HG03575 (cell line): ENCODE data around the gene ROCK2.

Experiments
- ATAC-seq: cut with Tn5 transposase; IDR thresholded peaks from one replicate; pipeline ENCODE4 v1.9.1; 2021; ENCODE audit not compliant: unreplicated experiment, insufficient number of reproducible peaks, low FRiP score; ENCODE audit errors: extremely low read depth

Gene ROCK2

GRCh38 chr2:11370377-11371091, 26.1 kb upstream of the ROCK2 start:
- ATAC-seq, result no peak

DNA sequence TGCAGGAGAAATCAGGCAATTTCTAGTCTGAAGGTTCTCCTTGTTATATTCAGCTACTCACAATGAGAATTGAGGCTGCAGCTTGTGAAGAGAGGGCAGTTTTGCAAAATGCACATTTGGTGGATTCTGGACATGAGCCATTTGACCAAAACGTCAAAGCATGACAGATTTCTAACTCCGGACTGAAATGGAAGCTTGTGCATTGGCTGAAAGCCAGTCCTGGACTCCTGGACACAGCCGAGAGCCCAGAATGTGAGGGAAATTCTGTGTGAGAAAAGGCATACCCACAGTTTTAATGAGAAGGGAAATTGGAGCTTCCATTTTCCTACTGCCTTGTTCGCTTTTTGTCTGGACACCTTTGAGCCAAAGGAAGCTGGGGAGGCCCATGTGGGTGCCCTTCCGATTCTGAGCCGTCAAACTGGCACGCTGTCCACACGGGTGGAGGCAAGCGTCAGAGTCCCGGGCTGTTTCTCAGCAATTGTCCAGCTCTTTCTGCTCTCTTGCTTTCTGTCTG, 23.7 kb upstream of the ROCK2 start:
- no peak for ATAC-seq

DNA sequence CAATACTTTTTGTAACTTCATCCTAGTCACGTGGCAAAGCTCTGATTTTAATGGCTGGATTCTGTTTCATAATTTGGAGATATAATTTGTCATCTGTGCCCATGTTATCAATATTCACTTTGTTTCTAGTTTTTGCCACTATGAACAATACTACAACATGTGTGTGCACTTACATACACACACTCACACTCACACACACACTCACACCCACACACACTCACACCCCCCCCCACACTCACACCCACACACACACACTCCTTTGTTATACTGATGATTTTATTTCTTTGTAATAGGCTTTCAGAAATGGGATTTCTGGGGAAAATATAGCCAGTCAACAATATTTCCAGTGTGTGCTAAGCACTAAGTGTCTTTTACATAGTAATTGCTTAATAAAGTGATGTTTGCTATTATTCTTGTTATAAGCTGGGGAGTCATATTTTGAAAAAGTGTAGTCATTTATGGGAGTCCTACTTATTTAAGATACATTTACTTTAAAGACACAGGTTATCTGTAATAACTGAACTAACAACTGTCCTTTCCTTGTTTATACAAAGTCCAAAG, 22.8 kb upstream of the ROCK2 start:
- no peak for ATAC-seq

DNA sequence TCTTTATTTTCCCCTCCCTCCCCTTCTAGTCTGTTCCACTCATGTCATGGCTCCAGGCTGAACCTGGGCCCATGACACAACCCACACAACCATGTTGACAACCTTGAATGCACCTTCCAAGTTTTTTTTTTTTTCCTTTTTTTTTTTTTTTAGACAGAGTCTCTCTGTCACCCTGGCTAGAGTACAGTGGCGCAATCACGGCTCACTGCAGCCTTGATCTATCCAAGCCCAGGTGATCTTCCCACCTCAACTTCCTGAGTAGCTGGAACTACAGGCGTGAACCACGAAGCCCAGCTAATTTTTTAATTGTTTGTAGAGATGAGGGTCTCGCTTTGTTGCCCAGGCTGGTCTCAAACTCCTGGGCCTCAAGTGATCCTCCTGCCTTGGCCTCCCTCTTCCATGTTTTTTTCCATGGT, 21.9 kb upstream of the ROCK2 start:
- ATAC-seq, result no peak

DNA sequence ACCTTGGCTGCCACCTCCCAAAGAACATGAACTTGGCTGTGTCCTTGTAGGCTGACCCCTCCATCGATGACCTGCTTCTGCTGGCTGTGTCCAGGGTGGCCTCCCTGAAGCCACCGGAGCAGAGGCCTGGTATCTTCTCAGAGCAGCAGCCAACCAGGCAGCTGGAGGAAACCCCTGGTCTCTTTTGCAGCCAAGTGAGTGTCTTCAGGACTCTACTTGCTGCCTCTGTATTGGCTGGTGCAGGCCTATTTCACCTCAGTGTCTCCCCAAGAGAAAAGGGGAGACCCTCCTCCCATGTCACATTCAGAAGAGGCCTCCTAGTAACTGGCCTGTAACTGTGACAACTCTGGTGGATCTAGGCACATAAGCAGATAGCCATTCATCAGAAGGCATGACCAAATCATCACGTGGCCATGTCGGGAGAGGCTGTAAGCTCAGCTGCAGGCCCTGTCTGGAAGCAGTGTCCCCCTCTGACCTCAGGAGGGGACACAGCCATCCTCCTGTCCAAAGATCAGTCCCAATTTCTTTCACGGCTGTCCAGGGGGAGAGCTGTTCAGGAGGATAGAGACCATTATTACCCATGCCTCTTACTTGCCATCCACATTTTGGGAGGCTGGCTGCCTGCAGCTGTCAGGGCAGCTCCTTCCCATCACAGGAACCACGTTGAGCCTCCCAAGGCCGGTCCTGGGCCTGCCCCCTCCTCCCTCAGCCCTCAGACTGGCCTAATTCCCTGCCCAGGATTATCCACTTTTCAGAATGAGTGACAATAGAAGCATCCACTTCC, 20.9 kb upstream of the ROCK2 start:
- ATAC-seq, result no peak

DNA sequence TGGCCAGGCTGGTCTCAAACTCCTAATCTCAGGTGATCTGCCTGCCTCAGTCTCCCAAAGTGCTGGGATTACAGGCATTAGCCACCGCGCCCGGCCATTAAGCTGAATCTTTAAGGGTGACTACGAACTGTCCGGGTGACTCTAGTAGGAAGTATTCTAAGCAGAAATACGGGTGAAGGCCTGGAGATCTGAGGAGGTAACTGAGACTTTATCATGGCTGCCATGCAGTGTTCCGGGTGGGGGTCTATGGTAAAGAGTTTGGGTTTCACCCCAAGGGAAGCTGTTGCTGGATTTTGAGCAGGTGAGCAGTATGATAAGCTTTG, 20.1 kb upstream of the ROCK2 start:
- no peak for ATAC-seq

- ATAC-seq, result no peak
These were observed 19.6 kb upstream of the ROCK2 start for GRCh38 chr2:11363868-11364564.

GRCh38 chr2:11359865-11360264, 15.4 kb upstream of the ROCK2 start:
- ATAC-seq, result no peak

DNA sequence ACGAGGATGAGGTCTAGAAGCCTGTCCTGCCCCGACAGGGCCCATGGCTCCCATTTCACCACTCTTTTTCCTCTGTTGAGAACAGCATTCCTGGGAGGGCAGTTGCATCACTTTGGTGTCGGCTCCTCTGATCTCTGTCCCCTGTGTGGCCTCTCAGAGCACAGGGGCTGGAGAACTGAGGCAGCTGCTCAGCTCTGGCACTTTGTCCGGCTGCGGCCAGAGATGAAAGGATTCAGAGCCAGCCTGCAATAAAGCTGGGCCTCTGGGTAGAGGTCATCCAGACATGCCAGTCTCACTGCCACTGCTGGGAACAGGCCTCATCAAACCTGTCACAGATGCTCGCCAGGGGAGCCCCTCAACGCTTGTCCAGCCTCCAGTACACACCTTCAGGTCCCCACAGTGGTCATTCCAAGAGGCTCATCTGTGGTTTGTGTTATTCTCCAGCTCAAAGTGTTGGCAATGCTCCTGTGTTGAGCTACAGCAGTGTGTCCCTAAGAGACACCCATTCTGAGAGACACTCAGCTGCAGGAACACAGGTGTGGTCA, 13.1 kb upstream of the ROCK2 start:
- no peak for ATAC-seq

DNA sequence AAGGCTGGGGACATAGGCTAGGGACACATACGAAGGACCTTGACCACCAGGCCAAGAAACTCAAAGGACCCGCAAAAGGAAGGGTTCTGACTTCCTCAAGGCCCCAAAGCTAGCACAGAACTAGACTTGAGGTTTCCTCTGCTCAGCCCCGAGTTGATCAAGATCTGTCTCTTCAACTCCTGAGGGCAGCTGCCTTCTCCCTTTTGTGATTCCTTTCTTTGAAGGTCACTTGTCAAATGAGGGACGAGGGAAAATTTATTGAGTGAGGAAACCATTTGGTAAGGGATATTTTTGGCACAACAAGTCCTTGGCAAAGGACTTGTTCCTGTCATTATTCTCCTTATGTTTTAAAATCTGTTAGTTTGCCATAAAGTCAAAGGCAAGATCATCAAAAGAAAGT, 12.3 kb upstream of the ROCK2 start:
- no peak for ATAC-seq

DNA sequence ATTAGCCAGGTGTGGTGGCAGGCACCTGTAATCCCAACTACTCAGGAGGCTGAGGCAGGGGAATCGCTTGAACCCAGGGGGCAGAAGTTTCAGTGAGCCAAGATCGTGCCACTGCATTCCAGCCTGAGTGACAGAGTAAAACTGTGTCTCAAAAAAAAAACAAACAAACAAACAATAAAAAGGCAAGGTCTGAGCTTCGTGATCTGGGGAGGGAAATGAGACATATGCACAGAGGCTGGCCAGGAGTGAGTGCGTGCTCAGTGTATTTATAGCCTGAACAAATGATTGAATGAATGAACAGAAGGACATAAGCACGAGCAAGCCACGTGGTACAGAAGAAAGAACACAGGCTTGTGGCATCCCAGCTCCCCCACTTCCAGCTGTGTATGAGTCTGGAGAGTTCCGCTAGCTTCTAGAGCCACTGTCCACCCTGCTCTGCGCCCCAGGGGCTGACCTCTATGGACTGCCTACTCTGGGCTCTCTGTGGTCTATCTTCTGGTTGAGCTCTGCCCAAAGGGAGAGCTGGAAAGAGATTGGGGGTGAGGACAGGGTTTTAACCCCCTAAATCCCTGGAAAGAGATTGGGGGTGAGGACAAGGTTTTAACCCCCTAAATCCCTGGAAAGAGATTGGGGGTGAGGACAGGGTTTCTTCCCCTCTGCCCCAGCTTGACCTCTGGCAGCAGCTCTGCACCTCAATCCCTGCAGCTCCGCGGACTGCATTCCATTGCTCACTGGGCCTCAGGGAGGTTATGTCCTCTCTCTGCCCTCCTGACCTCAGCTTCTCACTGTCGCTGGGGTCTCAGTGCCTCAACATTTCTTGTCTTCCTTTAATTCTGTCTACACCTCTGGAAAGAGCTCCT, 11.0 kb upstream of the ROCK2 start:
- no peak for ATAC-seq

DNA sequence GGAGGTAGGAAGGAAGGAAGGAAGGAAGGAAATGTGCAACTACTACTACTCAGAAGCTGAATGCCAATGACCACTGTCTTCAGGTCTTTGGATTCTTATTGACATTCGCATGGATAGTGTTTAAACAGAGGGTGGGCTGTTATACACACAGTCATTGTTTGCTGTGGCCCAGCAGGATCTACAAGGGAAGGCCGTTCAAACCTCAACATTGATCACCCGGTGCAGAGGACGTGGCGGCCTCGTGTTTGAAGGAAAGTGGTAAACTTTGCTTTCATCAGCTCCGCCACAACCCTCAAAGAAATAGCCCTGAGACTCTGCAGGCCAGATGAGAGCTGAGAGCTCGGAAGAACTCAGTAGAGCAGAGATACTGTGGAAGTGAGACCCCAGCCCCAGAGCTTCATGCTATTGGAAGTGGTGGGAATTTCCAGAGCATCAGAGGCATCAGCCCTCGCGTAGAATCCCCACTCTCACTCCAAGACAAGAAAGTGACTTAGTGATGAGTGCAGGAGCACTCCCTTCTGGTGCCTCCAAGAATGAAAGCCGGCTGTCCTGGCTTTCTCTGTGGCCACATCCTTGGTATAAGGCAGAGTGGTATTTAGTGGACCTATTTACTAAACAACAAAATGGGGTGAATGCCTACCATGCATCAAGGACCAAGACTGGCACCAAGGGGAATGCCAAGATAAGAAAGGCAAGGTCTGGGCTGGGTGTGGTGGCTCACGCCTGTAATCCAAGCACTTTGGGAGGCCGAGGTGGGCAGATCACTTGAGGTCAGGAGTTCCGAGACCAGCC, 10.1 kb upstream of the ROCK2 start:
- no peak for ATAC-seq

DNA sequence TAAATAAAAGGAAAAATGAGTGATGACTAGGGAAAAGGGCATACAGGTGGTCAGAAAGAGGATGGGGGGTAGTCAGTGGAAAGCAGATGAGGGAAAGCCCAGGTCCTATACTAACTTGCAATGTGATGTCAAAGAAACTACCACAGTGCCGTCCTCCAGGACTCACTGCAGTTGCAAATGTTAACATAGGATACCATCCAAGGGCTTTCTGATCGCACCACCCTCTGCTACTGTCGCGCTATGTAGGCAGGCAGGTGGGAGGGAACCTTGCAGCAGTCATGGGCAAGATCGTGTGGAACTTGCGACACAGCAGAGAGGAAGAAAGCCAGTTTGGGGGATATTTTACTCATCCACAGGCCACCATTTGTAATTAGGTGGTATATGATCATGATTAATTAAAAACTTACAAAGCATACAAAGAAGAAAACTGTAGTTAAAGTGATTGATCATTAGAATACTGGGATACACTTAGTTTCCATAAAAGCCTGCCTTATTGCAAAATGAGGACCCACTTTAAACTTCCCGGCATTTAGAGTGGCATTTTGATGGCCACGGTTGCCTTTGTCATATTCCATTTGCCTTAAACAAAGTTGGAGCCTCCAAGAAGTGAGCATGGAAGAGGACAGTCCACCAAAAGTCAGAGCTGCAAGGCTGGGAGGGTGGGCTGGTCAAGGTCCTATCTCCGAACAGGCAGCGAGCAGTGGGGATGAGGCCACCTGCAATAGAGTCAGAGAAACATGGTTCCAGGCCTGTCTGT, 8.5 kb upstream of the ROCK2 start:
- ATAC-seq, result no peak

DNA sequence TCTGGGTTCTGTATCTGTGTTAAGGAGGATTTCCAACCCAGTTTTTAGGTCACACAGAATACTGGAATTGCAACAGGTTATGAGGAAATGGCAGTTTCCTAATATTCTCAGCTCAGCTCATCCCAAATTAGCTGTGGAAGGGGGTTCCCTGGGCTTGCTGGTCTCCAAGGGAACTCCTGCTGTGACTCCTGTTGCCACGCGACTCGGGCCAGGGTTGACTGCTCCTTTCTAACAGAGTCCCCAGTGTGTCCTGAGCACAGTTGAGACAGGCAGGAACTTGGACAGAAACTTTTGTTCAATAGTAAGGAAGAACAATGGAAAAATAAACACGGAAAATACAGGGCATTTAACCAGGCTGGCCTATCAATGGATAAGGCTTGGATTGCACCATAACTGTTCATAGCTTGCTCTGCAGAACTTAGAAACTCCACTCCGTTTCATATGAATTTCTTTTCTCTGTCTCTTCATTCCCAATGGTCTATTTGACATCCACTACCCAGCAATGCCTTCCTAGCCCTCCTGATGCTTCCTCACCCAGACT, 3.8 kb upstream of the ROCK2 start:
- ATAC-seq, result no peak

- ATAC-seq, result no peak
These were observed 3.0 kb upstream of the ROCK2 start for GRCh38 chr2:11347403-11347959.

- ATAC-seq, result no peak
These were observed 1.6 kb upstream of the ROCK2 start for GRCh38 chr2:11346023-11346482.
